Mammary epithelial cell (primary cell): ENCODE results near the gene KCND1.

Source experiments
- EZH2 ChIP-seq: IDR thresholded peaks from 2 replicates; pipeline ENCODE4 v1.6.1; 2012; ENCODE audit warnings: low read length, inconsistent platforms, borderline replicate concordance
- TF ChIP-seq, protein P1 (sequence below), 2 donors: IDR thresholded peaks in 1 of 2; conservative IDR thresholded peaks in 1 of 2; 2 replicates each; pipeline ENCODE4 v1.5.1; 2011 to 2012; ENCODE audit warnings: inconsistent platforms in 2 of 2, low read length in 2 of 2, mild to moderate bottlenecking in 2 of 2, control low read depth in 1 of 2, low read depth in 1 of 2; ENCODE audit not compliant: insufficient read depth in 1 of 2; ENCODE audit errors: extremely low read depth in 1 of 2

DNA sequence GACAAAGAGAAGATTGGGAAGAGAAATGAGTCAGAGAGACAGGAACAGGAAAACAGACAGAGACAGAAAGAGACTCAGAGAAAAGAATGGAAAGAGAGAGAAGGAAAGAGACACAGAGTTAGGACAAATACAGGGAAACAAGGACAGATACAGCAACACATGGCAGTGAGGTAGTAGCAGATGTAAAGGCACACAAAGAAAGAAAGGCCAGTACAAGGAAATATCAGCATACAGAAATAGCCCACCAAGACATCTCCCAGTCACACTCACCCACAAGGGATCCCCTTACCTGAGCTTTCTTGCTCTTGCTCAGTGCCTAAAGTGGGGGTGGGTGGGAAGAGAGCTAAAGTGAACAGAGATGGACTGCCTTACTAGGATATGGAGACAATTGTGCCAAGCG is 26.2 kb upstream of the KCND1 start:
- no peak for TF ChIP-seq EZH2
- TF ChIP-seq, protein P1, sequence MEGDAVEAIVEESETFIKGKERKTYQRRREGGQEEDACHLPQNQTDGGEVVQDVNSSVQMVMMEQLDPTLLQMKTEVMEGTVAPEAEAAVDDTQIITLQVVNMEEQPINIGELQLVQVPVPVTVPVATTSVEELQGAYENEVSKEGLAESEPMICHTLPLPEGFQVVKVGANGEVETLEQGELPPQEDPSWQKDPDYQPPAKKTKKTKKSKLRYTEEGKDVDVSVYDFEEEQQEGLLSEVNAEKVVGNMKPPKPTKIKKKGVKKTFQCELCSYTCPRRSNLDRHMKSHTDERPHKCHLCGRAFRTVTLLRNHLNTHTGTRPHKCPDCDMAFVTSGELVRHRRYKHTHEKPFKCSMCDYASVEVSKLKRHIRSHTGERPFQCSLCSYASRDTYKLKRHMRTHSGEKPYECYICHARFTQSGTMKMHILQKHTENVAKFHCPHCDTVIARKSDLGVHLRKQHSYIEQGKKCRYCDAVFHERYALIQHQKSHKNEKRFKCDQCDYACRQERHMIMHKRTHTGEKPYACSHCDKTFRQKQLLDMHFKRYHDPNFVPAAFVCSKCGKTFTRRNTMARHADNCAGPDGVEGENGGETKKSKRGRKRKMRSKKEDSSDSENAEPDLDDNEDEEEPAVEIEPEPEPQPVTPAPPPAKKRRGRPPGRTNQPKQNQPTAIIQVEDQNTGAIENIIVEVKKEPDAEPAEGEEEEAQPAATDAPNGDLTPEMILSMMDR (conservative IDR thresholded peaks at IDR 0.05 in 1 of 2, IDR thresholded peaks at IDR 0.05 in 1 of 2; ENCODE audit: extremely low read depth in 1 of 2, insufficient read depth in 1 of 2, low read depth in 1 of 2, low read length in 2 of 2) = no peak
